8988T (cell line): ENCODE data around the gene SDF4.
"Not testable (repeated sequence)": the region's sequence is repeated elsewhere in the genome, so short reads cannot be mapped to it uniquely, and the experiment has no call there.

Experiments
- DNase-seq: peaks from one replicate; pipeline ENCODE4 v3.0.0; 2011

Gene SDF4

DNA sequence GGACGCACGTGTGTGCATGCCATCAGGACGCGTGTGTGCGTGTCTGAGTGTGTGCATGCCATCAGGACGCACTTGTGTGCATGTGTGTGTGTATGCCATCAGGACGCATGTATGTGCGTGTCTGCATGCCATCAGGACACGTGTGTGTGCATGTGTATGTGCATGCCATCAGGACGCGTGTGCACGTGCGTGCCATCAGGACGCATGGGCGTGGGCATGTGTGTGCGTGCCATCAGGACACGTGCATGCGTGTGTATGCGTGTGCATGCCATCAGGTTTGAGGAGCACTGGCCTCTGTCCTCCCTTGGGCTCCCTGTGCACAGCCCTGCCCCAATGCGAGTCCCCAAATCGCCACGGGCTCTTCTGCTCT, 27.3 kb upstream of the SDF4 start:
- DNase-seq: no peak

DNA sequence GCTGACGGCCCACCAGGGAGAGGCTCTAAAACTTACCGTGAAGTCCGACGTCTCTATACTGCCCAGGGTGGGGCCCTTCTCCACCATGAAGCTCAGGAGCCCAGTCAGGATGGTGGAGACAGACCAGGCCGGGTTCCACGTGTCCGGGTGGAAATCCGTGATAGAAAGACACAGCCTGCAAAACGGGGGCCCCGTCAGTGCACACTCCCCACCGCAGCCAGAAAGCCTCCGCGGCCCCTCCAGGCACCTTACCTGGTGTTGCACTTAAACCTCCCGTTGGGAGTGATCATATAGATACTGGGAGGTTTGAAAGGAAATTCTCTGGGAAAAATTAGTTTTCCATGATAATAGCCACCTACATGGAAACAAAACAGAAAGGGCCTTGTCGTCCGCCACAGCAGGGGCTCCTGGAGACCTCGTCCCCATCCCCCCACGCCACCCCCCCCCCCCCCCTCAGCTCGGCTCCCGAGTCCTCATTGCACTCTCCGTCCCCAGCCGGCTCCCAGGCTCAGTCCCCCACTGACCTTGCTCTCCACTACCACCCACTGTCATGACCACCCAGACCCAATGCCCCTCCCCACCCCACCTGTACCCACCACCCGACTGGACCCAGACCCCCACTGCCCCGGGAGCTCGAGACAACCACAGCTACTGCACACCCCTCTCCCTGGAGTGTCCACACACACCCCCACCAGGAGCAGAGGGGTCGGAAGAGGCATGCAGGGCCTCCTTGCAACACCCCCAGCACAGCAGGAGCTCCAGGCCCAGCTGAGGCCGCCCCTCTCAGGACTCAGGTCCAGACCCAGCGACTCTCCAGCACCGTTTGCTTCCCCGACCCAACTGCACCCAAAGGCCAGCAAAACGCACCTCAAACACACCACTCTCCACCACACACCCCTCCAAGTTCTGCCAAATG, 25.4 kb upstream of the SDF4 start:
- no peak for DNase-seq

DNA sequence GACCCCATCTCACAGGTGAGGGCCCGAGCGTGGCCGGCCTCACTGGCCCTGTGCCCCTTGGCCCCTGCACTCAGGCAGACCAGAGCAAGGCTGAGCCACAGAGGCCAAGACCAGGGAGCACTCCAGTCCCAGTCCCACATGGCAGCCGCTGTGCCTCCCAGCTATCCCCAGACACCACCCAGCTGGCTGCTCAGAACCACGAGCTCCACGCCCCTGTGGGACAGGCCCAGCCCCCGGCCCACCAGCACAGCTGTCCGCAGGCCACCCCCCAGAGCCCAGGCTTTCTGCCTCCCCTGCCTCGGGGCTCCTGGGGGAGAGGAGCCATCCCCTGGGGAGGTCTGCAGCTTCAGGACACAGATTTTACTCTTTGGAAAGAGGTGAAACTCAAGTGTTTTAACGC, 23.8 kb upstream of the SDF4 start:
- no peak for DNase-seq

DNA sequence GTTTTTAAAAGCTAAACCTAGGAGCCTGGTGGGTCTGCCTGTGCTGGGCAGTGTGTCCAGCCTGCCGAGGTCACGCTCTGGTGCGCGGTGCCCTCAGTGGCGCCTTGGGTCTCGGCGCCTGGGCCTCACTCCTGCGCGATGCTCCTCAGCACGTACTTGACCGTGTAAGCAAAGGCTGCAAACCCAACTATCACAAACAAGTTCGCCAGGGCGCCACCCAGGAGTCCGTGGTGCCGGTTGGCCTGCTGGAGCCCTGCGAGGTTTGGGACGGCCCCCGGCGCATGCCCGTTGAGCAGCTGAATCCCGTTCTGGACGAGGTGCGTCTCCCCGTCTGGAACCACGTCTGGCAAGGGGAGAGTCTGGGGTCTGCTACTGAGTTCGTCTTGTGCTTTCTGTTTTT, 23.3 kb upstream of the SDF4 start:
- DNase-seq: no peak

DNA sequence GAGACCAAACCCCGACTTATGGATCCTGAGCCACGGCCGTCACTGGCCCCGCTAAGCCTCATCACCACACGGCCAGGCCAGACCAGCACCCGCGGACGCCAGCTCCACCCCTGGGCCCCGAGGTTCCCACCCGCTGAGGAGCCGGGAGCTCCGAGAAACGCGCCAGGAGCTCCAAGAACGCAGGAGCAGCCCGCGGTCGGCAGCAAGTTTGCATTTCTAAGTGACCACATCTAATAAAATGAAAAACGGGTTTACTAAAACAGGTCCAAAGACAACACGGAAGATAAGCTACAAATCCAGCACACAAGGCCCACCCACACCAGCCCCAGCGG, 22.8 kb upstream of the SDF4 start:
- no peak for DNase-seq

DNA sequence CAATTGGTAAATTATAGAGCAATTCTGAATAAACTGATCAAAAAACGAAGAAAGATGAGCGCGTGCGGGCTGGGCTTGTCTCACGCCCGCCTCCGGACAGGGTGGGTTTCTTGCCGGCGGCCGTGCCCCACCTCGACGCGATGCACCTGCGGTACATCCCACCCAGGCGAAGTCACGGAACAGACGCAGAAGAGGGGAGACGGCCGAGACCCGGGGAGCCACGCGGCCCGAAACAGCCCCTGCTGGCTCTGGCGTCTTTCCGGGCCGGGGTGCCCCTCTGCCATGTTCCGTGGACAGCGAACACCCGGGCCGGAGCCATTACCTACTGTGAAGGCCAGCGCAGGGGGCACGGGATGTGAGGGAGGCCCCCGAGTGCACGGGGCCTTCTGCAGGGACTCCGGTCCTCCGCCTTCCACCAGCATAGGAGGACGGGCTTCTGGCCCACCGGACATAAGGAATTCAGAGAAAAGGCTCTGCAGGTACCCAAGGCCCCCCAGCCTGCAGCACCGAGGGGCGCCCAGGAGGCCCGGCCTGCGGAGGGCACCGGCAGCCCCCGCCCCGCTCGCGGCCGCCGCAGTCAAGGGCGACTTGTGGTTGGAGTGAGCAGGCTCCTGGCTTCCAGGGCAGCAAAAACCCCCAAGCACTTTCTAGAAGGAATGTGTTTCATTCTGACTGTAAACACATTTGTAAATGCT, 22.3 kb upstream of the SDF4 start:
- DNase-seq: no peak

DNA sequence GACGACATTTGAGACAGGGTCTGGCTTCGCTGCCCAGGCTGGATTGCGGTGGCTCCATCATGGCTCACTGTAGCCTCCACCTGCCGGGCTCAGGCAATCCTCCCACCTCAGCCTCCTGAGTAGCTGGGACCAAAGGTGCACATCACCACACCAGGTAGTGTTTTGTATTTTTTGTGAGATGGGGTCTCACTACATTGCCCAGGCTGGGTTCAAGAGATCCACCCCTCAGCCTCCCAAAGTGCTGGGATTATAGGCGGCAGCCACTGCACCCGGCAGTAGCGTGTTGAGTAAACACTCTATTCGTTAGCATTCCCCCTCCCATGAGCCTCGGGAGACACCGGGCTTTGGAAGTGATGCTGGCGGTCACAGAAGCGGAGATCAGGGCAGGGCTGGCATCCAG, 21.5 kb upstream of the SDF4 start:
- DNase-seq: no peak

DNA sequence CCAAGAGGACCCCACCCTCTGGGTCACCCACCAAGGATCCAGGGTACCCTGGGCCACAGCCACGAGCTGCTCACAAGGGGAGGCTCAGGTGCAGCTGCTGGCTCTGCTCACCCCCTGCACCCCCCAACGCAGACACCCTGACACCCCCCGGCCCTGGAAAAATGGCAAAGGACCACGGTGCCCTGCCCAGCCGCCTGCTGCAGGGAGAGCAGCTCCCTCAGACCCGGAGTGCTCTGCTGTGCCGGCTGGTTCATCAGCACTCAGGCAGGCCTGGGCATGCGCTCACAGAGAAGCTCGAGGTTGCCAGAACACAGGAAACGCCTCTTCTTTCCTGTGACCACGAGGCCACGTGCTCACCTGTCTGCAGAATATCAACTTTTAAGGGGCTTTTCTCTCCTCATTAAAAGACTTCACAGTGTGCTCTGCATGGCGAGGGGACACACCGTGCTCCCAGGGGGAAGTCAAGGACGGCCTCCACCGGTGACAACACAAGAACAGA, 19.0 kb upstream of the SDF4 start:
- no peak for DNase-seq

DNA sequence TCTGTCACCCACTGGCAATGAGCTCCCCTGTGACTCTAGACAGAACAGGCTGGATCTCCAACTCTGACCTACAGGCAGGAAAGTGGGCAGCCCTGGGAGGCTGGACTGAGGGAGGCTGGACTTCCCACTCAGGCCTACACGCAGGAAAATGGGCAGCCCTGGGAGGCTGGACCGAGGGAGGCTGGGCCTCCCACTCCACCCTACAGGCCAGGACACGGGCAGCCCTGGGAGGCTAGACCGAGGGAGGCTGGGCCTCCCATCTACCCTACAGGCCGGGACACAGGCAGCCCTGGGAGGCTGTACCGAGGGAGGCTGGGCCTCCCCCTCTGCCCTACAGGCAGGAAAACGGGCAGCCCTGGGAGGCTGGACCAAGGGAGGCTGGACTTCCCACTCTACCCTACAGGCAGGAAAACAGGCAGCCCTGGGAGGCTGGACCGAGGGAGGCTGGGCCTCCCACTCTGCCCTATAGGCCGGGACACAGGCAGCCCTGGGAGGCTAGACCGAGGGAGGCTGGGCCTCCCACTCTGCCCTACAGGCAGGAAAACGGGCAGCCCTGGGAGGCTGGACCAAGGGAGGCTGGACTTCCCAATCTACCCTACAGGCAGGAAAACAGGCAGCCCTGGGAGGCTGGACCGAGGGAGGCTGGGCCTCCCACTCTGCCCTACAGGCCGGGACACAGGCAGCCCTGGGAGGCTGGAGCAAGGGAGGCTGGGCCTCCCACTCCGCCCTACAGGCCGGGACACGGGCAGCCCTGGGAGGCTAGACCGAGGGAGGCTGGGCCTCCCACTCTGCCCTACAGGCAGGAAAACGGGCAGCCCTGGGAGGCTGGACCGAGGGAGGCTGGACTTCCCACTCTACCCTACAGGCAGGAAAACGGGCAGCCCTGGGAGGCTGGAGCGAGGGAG, 16.5 kb upstream of the SDF4 start:
- not testable (repeated sequence) for DNase-seq

DNA sequence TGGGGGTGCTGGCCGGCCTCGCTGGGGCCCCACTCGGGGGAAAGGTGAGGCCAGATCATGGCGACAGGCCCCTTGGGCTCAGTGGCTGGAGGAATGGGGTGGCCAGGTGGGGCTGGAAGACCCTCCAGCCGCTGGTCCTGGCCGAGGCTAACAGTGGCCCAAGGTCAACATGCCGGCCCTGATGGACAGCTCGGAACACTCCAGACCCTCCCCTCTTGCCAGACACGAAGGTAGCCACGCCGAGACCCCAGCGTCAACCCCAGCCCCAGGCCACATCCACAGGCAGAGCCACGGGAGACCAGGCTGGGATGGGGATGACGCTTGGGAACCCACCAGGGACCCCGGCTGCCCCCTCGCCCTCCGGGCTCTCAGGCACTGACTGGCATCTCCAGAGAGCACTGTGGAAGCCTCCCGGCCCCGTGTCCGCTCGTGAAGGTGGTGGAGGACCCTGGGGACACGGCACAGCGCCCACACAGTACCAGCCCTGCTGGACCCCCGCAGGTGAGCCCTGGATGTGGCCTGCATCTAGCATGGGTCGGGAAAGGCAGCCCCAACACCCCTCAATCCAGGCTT, 15.6 kb upstream of the SDF4 start:
- no peak for DNase-seq

DNA sequence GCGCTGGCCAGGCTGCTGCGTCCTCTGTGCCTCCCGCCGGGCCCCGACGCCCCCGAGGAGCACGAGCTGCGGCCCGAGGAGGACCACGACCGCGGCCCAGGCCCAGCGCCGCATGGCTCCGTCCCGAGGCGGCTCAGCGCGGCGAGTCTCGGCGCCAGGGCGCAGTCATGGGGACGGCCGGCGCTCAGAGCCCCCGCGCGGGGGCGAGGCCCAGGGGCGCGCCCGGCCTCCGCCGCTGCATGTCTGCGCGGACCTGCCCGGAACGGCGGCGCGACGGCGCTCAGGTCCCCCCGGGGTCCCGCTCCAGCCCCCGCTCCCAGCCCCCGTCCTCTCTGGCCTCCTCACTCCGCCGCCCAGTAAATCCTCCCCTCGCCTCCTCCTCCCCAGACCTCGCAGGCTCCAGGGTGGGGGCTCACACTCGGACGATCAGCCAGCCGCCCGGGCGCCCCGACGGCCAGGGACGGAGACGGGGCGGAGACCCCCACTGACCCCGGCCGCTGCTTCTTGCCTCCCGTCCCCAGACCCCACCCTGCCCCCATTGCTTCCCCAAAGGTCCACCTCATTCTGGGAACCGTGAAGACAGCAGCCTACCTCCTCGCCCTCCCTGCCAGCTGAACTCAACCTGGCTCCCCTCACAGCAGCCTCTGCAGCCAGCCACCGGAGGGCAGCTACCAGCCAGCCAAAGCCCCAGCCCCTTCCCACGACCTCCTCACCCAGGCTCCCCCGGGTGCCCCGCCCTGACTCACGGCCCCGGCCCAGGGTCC, 15.0 kb upstream of the SDF4 start, which contains the start of gene C1QTNF12:
C1QTNF12 (minus strand) TSS at position 146 of the 764 bp plus-strand sequence; CDS start at position 114, 32 bp downstream.
- DNase-seq: no peak

DNA sequence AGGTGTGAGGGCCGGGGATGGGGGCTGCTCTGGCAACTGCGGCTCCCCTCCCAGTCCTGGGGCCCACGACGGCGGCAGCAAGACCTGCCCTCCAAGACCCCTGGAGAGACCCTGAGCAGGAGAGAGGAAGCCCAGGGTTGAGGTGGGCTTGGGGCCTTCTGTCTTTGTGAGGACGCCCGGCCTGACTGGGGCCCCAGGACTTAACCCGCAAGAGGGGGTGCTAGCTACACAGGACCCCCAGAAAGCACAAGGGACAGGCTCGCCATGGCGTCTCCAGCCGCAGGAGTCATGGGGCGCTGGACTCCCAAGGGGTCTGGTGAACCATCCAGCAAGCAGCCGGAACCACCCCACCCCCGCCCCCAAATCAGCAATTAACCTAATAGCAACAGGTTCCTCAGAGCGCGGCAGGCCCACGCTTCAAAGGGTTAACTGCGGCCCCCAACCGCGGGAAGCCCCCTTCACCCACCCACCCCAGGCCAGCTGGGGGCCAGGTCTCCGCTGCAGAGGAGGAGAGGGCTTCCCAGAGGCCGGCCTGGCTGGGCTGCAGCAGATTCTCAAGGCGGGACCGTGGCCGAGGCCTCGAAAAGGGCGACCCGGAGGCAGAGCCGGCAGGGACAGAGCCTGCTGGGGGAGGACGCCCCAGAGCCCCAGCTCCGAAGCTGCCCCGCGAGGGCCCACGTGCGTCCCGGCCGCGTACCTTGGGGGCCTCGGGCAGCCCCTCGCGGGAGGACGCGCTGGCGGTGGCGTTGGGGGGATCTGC, 14.2 kb upstream of the SDF4 start:
- no peak for DNase-seq

DNA sequence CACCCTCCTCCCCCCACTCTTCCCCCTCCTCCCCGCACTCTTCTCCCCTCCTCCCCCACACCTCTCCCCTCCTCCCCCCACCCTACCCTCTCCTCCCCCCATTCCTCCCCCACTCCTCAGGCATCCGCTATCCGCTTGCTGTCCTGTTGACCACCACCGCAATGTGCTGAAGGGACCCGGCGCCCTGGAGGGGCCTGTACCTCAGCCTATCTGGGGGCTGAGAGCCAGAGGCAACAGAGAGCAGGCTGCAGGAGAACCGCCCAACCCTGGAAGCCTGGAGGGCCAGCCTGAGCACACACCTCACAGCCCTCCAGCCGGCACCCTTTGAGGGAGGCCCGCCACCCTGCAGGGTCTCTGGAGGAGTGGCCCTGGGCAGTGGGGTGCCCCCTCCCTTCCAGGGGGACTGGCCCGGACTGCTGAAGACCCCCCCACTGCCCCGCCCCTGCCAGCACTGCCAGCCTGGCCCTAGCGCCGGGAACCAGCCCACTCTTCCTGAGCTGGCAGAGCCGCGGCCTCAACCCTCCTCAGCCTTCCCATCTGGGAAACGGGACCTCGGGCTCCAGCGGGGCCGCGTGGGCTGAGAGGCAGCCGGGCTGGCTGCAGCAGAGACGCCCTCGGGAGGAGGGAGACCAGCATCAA, 13.5 kb upstream of the SDF4 start:
- no peak for DNase-seq

DNA sequence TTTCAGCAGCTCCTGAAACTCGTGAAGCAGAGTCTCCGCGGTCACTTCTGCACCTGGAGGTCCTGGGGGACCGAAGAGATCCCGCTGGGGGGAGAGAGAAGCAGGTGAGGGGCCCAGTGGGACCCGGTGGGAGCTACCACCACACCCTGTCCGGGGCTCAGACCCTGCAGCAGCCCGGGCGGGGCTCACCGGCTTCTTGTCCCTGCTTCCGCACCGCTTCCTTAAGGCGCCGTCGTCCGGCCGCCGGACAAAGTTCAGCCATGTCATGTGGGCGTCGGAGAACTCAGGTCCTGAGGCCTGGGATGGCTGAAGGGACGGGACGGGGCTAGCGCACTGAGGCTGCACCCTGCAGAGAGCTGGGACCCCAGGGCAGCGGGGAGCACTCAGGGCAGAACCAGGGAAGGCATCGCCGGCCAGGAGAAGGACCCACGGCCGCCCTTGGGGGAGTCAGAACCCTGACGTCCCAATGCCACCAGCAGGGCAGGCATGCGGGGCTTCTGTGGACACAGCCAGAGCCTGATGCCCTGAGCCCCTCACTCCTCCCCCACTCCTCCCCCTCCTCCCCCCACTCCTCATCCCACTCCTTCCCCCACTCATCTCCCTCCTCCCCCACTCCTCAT, 12.5 kb upstream of the SDF4 start:
- DNase-seq: no peak

DNA sequence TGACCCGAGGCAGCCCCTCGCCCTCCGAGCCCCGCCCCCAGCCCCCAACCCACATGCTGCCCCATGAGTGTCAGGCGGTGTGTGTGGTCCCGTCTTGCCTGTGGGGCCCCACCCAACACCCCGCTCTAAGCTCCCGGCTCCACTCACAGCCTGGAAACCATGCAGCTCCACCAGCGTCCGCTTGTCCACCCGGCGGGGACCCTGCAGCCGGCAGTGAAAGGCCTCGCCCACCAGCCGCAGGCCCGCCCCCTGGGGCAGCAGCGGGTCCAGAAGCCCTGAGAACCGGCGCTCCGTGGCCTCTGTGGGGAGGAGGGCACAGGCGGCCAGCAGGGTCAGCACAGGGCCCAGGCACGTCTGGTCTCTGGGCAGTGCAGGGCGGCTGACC, 12.0 kb upstream of the SDF4 start:
- no peak for DNase-seq

DNA sequence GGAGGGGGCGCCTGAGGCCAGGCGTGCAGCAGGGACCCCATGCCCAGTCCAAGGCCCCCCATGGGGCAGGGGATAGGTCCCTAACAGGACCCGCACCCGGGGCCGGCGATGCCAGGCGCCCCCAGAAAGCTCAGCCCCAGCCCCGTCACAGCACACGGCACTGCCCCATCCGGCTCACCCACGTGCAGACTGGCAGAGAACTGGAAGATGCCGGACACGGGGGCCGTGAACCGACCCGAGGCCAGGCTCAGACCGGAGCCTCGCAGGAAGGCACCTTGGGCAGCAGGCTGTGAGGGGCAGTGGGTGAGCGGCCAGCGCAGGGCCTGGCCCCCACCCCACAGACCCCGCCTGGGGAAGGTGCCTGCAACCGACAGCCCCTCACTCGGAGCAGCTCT, 11.5 kb upstream of the SDF4 start:
- DNase-seq: no peak

DNA sequence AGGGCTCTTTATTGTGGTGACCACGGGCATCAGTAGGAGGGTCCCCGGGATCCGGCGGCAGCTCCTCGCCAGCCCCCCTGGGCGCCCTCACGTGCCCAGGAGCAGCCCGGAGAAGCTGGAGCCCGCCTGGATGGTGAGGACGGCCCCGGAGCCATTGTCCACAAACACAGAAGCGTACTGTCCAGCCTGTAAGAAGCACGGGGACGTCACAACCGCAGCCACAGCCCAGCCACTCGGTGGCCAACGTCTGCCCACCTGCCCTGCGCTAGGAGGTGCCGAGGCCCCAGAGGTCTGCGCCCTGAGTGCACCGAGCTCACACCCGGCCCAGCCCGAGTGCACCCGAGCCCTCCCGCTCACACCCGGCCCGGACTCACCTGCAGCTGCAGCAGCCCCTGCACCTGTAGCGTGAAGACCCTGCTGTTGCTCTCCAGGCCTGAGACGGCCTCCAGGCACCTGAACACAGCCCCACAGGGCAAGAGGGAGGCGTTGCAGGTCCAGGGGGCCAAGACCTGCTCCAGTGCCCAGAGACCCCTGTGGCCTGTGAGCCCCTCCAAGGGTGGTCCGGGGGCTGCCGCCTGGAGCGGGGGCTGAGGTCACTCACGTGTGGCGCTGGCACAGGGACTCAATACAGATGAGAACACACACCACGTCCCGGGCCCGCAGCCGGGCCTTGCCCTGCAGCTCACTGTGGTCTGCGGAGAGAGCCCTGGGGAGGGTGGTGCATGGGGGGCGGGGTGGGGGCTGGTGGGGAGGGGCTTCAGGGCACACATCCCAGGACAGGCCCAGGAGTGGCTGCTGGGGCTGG, 10.9 kb upstream of the SDF4 start:
- DNase-seq: no peak

DNA sequence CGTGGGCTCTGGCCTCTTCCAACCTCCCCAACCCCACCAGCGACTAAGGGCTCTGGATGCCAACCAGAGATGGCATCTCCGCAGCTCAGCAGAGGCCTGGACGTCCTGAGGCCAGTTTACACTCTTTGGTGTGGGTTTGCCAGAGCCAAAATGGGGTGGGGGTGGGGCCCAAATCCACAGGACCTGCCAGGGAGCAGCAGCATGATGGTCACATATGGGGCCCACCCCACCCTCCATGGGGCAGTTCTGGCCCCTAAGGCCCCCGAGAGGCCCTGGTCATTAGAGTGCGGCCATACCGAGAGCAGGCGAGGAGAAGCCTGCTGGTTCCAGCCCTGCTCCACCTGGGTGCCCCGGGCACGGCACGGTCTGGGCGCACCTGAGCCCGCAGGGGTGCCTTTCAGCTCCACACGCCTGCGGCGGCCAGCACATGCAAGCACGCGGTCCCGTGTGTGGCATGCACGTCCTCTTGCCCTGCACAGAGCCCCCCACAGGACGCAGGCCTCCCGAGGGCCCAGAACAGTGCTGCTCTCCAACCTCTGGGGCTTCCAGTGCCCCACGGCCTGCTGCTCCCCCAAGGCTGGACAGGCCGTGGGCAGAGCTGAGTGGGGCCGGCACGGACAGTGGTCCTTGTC, 9.9 kb upstream of the SDF4 start:
- DNase-seq: no peak
